ENCODE data around the gene RTN4R.

DNA sequence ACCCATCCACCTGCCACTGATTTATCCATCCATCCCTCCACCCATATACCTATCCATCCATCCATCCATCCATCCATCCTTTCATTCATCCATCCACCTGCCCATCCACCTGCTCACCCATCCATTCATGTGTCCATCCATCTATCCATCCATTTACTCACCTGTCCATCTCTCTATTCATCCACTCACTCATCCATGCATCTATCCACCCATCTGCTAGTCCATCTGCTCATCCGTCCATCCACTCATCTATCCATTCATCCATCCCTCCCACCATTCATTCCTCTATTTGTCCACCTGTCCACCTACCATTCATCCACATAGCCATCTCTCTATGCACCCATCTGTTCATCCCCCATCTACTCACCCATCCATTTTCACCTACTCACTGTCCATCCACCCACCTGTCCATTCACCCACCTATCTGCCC, 68.7 kb downstream of the RTN4R start:
- TF ChIP-seq POLR2A (IDR thresholded peaks at IDR 0.05) = no peak
- no peak for TF ChIP-seq POLR2AphosphoS5 (IDR thresholded peaks at IDR 0.05; ENCODE audit: insufficient read depth in 1 of 2, low read depth in 1 of 2)
- TF ChIP-seq, protein P1, sequence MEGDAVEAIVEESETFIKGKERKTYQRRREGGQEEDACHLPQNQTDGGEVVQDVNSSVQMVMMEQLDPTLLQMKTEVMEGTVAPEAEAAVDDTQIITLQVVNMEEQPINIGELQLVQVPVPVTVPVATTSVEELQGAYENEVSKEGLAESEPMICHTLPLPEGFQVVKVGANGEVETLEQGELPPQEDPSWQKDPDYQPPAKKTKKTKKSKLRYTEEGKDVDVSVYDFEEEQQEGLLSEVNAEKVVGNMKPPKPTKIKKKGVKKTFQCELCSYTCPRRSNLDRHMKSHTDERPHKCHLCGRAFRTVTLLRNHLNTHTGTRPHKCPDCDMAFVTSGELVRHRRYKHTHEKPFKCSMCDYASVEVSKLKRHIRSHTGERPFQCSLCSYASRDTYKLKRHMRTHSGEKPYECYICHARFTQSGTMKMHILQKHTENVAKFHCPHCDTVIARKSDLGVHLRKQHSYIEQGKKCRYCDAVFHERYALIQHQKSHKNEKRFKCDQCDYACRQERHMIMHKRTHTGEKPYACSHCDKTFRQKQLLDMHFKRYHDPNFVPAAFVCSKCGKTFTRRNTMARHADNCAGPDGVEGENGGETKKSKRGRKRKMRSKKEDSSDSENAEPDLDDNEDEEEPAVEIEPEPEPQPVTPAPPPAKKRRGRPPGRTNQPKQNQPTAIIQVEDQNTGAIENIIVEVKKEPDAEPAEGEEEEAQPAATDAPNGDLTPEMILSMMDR (IDR thresholded peaks at IDR 0.05) = no peak
